Right cardiac atrium (tissue), 5 donors: ENCODE data around the gene SLIT1. TPM values are rescaled to one million over a fixed set of nuclear protein-coding genes. Genes with fewer than 3 reads are reported as not detected.

Experiments used
- ATAC-seq, 2 donors: fragments of 200-7000 bp; cut with Tn5 transposase; one replicate each; pipeline versions ENCODE4 v1.8.0 to v1.9.1; 2020; ENCODE audit warnings: moderate library complexity in 2 of 2, mild to moderate bottlenecking in 1 of 2
- DNase-seq, 3 donors: peaks; one replicate each; pipeline ENCODE4 v3.0.0-alpha.2; 2020
- H3K27ac ChIP-seq: one replicate; pipeline ENCODE4 v1.5.1; 2013; ENCODE audit warnings: mild to moderate bottlenecking, low read length, control low read depth, moderate library complexity
- H3K27me3 ChIP-seq: one replicate; pipeline ENCODE4 v1.6.1; 2013; ENCODE audit not compliant: control insufficient read depth, insufficient read depth
- H3K4me1 ChIP-seq: one replicate; pipeline ENCODE4 v1.6.1; 2013; ENCODE audit warnings: low read length; ENCODE audit not compliant: control insufficient read depth, insufficient read depth
- H3K4me3 ChIP-seq: one replicate; pipeline ENCODE4 v1.5.1; 2013; ENCODE audit warnings: low read length, control low read depth
- H3K9me3 ChIP-seq: one replicate; pipeline ENCODE4 v1.6.1; 2013; ENCODE audit warnings: low read length; ENCODE audit not compliant: control insufficient read depth
- WGBS: extraction: QIAGEN DNeasy Blood & Tissue Kit; methylation state at CpG from one replicate; pipeline ENCODE4 v1.1.7; 2013; 5-methylcytosine and 5-hydroxymethylcytosine counted together
- intact Hi-C, 4 donors: fragments of 100-400 bp; cut with DNase I; formaldehyde crosslinking; loops; one replicate each; pipeline versions ENCODE4 v1.11.0 to v1.14.0; 2022 to 2023
- polyA plus RNA-seq: library from polyadenylated mRNA; stranded (reverse); fragments of 200-250 nt; gene quantifications from one replicate; pipeline ENCODE4 v1.2.3, GENCODE V29; 2013
- total RNA-seq, 4 donors: library from RNA; stranded (reverse); fragmentation: NEBNext Ultra II Directional; extraction: Animal tissue kit (Norgen Biotek cat#: 25700); gene quantifications; one replicate each; pipeline ENCODE4 v1.2.1, GENCODE V29; 2021
- donor health status: healthy with polysubstance abuse.
- donor health status: DM: no; HTN: yes; CAD: no.
- donor health status: DM: no; HTN: no; CAD: no.
- donor health status: DM: no; HTN: yes; CAD: no; lungs with severe emphysema.
- donor health status: DM: yes; HTN: yes; CAD: no.

SLIT1 gene
- total and polyA plus RNA-seq, 5 donors, result 0.11 to 0.29 (median 0.17) TPM

DNA sequence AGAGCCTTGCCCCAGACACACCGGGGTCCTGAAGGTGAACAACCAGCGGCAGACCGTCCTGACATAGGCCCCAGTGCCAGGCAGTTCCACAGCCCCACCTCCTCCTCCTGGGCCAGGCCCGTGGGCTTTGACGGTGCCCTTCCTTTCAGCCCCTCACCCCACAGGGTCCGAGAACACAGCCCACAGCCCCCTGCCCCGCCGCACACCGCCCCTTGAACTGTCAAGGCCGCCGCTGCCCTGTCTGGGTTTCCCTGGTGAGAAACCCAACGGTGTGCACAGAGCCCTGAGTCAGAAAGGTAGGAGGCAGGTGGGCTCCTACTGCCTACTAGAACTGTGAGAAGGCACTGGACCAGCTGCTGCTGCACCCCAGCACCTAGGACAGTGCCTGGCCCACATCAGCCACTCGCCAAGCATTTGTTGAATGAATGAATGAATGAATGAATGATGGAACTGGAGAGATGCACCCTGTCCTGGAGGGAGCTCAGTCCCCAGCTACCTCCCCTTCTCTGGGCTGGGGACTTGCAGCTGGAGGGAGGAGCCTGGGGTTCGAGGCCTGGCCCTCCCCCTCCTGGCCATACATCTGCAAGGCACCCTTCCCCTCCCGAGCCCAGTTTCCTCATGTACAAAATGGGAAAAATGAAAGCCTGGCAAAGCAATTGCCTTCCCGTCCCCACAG, 117.9 kb downstream of the SLIT1 start:
- WGBS, result 73% methylated on average over 16 of the region's 16 CpGs
- H3K4me1 ChIP-seq, result no peaks in the 10 kb centered on the region
- intact Hi-C loops, result no loop called here
- no peak overlapping the region for H3K27ac ChIP-seq
- H3K9me3 ChIP-seq, result peaks cover 1% of the 10 kb centered on the region
- DNase-seq (no peak), ATAC-seq (no peak)
- H3K4me3 ChIP-seq, result no peak overlapping the region
- H3K27me3 ChIP-seq, result no peaks in the 10 kb centered on the region

DNA sequence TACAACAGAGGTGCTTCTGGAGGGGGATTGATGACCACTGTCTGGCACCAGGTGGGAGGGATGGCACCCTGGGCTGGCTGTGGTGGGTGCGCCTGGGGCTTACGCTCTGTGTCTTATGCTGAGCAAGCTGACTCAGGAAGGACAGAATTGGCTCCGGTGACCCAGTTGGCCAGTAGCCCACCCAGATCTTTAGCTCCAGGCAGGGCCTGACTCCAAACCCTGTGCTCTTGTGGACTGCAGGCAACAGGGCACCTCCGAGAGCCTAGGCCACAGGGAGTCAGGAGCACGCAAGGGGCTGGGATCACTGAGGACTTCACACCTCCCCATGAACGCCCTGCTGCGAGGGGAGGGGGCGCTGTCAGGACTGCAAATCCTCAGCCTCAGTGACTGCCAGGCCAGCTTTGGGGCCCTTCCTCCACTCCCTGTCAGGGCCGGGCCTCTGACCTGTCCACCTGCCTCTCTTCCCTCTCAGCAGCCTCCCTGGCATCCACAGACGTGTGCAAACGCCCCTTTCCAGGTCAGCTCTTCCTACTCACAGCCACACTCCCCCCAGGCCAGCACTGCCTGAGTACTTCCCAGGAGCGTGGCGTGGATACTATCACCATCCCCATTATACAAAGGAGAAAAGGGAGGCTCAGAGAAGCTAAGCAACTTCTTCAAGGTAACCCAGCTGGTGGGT, 118.7 kb downstream of the SLIT1 start:
- no peaks in the 10 kb centered on the region for H3K27me3 ChIP-seq
- WGBS, result 76% methylated on average over 13 of the region's 13 CpGs
- peaks cover 1% of the 10 kb centered on the region for H3K9me3 ChIP-seq
- no peak for DNase-seq
- H3K27ac ChIP-seq, result no peak overlapping the region
- no peaks in the 10 kb centered on the region for H3K4me1 ChIP-seq
- no peak overlapping the region for H3K4me3 ChIP-seq
- intact Hi-C loops, result no loop called here
- ATAC-seq, result no peak

DNA sequence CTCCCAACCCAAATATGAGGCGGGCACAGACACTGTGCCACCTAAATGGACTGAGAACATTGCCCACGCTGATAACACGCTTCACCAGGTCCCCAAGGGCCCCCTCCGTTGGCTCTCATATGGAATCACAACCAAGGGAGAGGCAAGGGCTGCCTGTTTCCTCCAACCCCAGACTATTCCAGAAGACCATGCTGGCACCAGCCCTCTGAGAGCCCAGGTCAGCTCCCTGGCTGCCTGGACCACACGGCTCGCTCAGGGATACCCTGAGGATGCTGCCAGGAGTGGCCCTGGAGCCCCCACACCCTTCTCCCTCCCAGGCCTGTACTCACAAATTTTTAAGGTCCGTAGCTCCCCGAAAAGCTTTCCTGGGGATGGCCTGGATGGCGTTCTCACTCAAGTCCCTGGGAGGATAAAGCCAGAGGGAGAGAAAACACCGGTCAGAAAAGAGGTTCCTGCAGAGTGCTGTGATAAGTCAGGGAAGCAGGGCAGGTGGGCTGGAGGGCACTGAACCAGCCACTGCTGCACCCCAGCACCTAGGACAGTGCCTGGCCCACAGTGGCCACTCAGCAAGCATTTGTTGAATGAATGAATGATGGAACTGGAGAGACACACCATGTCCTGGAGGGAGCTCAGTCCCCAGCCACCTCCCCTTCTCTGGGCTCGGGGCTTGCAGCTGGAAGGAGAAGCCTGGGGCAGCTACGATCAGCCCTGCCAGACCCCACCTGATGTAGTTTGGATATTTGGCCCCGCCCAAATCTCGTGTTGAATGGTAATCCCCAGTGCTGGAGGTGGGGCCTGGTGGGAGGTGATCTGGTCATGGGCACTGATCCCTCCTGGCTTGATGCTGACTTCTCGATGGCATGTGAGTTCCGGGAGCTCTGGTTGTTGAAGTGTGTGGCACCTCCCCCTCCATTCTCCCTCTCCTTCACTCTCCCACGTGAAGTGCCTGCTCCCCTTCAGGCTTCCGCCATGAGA, 119.8 kb downstream of the SLIT1 start:
- H3K27me3 ChIP-seq, result no peaks in the 10 kb centered on the region
- H3K27ac ChIP-seq, result no peak overlapping the region
- ATAC-seq (no peak), DNase-seq (no peak)
- H3K4me1 ChIP-seq, result no peaks in the 10 kb centered on the region
- intact Hi-C loops, result no loop called here
- 70% methylated on average over 18 of the region's 18 CpGs for WGBS
- H3K4me3 ChIP-seq, result no peak overlapping the region
- H3K9me3 ChIP-seq, result peaks cover 1% of the 10 kb centered on the region

DNA sequence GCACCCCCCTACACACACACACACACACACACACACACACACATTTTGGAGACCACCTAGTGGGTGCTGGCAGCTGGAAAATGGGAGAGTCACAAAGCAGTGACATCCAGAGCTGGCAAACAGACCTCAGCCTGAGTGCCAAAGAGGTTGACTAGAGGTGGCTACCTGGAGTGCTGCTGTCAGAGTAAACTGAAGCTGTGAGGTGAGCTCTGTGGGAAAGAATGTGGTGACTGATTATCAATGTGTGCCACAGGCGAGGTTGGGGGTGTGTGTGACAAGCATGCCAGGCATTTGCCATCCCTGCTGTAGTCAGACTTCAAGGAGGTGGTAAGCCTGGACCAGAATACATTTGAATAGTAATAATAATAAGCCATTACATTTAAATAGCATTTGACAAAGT, 120.6 kb downstream of the SLIT1 start:
- Histone ChIP-seq H3K4me3 (no peak overlapping the region), H3K4me1 (no peaks in the 10 kb centered on the region), H3K27ac (no peak overlapping the region), H3K9me3 (peaks cover 1% of the 10 kb centered on the region), H3K27me3 (no peaks in the 10 kb centered on the region)
- no peak for DNase-seq
- WGBS, result 40% methylated on average over 1 of the region's 1 CpG
- ATAC-seq, result no peak
- intact Hi-C loops, result no loop called here

DNA sequence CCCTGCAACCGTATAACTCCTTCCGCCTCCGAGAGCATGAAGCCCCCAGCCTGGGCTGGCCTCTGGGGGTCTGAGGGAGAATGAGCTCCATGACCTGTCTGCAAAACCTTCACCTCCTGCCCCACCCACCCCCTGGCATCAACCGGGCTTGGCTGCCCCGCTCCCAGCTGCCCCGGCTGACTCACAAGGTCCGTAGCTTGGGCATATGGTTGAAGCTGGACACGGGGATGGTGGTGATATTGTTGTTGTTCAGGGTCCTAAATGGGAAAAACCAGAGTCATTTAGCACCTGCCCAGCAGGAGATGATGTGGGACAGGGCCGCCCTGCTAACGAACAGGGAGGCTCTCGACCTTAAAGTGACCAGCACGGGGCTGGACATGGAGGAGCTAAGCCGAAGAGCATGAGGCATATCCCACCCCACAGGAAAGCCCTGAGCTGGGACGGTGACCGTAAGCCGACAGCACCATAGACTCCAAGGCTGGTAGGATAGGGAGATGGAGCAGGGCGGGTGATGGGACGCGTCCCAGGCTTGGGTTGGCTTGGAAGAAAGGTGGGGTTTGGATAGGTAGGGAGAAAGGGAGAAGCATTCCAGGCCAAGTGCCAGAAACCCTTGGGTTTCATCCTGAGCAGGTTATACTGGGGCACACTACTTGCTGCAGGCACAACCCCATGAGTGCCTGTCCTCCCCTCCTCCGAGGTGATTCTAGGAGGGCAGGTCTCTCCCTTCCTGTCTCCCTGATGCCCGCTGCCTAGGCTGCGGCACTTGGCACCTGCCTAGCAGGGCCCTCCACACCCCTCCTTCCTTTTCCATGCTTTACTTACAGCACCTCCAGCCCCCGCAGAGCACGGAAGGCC, 121.5 kb downstream of the SLIT1 start:
- no peaks in the 10 kb centered on the region for H3K4me1 ChIP-seq
- intact Hi-C loops, result no loop called here
- ATAC-seq (no peak), DNase-seq (no peak)
- no peak overlapping the region for H3K27ac ChIP-seq
- H3K4me3 ChIP-seq, result no peak overlapping the region
- WGBS, result 74% methylated on average over 24 of the region's 24 CpGs
- H3K9me3 ChIP-seq, result no peaks in the 10 kb centered on the region
- H3K27me3 ChIP-seq, result no peaks in the 10 kb centered on the region

DNA sequence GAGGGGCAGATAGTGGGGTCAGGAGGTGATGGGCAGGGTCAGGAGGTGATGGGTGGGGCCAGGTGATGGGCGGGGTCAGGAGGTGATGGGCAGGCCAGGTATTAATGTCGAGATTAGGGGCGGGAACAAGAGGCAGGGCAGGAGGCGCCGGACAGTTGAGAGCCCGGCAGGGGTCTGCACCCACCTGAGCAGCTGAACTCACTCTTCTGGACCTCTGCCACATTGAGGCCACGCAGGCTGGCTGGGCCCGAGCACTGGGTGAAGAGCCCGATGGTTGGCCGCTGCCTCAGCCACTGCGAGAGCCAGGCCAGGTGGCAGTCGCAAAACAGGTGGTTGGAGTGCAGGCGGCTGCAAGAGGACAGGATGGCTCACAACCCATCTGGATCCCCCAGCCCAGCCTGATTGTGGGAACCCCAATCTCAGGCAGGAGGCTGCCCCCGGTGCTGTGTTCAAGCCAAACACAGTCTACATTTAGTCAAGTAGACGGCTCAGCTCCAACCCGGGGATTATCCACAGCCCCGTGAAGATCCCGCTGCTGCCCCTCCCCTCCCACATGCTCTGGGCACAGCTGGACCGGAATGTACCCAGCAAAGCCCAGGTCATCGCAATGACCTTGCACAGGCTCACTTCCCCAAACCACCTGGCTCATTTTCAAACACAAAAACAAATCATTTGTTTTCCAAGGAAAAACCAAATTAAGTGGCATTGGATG, 122.3 kb downstream of the SLIT1 start:
- Histone ChIP-seq H3K27me3 (no peaks in the 10 kb centered on the region), H3K4me1 (no peaks in the 10 kb centered on the region), H3K27ac (no peak overlapping the region), H3K9me3 (no peaks in the 10 kb centered on the region), H3K4me3 (no peak overlapping the region)
- intact Hi-C loops, result no loop called here
- ATAC-seq (no peak), DNase-seq (no peak)
- WGBS, result 76% methylated on average over 20 of the region's 20 CpGs

DNA sequence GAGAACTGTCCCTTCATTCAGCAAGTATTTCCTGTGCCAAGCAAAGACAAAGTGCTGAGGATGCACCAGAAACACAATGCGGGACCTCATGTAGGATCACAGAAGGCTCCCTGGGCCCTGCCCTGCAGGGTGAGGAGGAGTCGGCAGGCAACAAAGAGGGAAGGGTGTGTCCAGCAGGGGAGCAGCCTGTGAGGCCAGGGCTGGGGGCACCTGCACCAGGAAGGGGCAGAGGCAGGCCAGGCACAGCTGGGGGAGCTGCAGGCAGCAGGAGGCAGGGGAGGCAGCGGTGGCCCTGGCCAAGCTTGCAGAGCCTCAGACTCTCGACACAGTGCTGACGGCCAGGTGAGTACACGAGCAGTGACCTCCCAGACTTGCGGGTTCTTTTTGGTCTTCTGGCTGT, 123.3 kb downstream of the SLIT1 start:
- Histone ChIP-seq H3K27ac (no peak overlapping the region), H3K9me3 (no peaks in the 10 kb centered on the region), H3K27me3 (no peaks in the 10 kb centered on the region), H3K4me3 (no peak overlapping the region), H3K4me1 (no peaks in the 10 kb centered on the region)
- 79% methylated on average over 7 of the region's 7 CpGs for WGBS
- DNase-seq (no peak), ATAC-seq (no peak)
- intact Hi-C loops, result no loop called here

DNA sequence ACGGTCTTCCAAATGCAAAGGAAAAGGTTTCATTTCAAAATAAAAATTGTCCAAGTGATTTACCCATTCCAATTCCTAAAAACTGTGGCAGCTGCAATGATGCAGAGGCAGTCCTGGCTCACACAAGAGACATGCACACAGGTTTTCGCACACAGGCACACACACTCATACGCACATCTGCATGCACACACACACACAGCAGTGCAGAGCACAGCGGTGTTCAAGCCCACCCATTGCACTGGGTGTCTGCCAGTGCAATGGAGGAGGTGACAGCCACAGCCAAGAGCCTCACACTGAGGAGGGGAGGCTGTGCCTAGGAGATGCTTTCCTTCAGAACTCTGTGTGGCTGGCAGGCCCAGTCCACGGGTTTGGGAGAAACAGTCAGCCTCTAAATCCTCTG, 123.7 kb downstream of the SLIT1 start:
- no peak for DNase-seq
- no peak for ATAC-seq
- no peaks in the 10 kb centered on the region for H3K9me3 ChIP-seq
- H3K4me1 ChIP-seq, result no peaks in the 10 kb centered on the region
- no peaks in the 10 kb centered on the region for H3K27me3 ChIP-seq
- H3K27ac ChIP-seq, result no peak overlapping the region
- WGBS, result 71% methylated on average over 5 of the region's 5 CpGs
- intact Hi-C loops, result no loop called here
- H3K4me3 ChIP-seq, result no peak overlapping the region

DNA sequence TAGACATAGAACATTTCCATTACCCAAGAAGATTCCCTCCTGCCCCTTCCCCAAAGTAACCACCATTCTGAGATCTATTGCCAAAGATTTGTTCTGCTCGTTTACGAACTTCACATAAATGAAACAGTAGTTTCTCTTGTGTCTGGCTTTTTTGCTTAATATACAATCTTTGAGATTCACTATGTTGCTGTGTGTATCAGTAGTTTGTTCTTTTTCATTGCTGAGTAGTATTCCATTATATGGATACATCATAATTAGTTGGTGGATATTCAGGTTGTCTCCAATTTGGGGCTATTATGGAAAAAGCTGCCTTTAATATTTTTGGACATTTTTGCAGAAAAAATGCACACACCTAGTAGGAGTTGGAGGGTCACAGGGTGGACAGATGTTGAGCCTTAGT, 124.3 kb downstream of the SLIT1 start:
- Histone ChIP-seq H3K9me3 (no peaks in the 10 kb centered on the region), H3K27me3 (no peaks in the 10 kb centered on the region), H3K27ac (no peak overlapping the region), H3K4me3 (no peak overlapping the region), H3K4me1 (no peaks in the 10 kb centered on the region)
- 91% methylated on average over 2 of the region's 2 CpGs for WGBS
- intact Hi-C loops, result no loop called here
- DNase-seq (no peak), ATAC-seq (no peak)

DNA sequence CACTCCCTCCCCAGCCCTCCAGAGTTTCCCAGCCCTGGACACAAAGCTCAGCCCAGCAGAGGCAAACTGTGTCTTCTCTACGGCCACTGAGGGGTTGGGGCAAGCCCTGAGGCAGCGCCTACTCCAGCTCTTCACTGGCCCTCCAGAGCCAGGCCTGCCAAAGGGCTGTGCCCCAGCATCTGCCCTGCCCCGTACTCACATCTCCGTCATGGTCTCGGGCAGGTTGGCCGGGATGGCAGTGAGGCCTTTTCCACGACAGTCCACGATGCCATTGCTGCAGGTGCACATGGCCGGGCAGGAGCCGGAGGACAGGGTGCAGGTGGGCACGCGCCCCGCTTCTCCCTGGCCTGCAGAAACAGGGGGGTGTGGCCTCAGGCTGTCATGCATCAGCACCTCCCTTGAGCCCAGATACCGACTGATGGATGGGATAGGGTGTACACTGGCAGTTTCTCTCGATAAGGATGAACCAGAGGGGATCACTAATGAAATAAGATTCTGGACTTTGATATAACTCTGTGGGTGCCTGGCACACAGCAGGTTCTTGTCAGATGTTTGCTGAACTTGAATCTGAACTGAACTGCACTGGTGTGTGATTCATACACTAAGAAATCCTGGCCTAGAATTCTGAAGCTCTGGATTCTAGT, 125.2 kb downstream of the SLIT1 start:
- no peak overlapping the region for H3K4me3 ChIP-seq
- ATAC-seq, result no peak

More for the DNA sequence above, 125.2 kb downstream of the SLIT1 start:
- no peaks in the 10 kb centered on the region for H3K4me1 ChIP-seq
- DNase-seq, result no peak
- H3K9me3 ChIP-seq, result no peaks in the 10 kb centered on the region
- intact Hi-C loops, result no loop called here
- H3K27me3 ChIP-seq, result no peaks in the 10 kb centered on the region
- no peak overlapping the region for H3K27ac ChIP-seq
- 85% methylated on average over 15 of the region's 15 CpGs for WGBS
